GM21528 (cell line): Measurements from ENCODE around the gene STK11IP.

Source experiments
- ATAC-seq: cut with Tn5 transposase; IDR thresholded peaks from one replicate; pipeline ENCODE4 v1.9.1; 2021; ENCODE audit warnings: mild to moderate bottlenecking, moderate library complexity; ENCODE audit not compliant: unreplicated experiment, low FRiP score

Gene STK11IP, protein sequence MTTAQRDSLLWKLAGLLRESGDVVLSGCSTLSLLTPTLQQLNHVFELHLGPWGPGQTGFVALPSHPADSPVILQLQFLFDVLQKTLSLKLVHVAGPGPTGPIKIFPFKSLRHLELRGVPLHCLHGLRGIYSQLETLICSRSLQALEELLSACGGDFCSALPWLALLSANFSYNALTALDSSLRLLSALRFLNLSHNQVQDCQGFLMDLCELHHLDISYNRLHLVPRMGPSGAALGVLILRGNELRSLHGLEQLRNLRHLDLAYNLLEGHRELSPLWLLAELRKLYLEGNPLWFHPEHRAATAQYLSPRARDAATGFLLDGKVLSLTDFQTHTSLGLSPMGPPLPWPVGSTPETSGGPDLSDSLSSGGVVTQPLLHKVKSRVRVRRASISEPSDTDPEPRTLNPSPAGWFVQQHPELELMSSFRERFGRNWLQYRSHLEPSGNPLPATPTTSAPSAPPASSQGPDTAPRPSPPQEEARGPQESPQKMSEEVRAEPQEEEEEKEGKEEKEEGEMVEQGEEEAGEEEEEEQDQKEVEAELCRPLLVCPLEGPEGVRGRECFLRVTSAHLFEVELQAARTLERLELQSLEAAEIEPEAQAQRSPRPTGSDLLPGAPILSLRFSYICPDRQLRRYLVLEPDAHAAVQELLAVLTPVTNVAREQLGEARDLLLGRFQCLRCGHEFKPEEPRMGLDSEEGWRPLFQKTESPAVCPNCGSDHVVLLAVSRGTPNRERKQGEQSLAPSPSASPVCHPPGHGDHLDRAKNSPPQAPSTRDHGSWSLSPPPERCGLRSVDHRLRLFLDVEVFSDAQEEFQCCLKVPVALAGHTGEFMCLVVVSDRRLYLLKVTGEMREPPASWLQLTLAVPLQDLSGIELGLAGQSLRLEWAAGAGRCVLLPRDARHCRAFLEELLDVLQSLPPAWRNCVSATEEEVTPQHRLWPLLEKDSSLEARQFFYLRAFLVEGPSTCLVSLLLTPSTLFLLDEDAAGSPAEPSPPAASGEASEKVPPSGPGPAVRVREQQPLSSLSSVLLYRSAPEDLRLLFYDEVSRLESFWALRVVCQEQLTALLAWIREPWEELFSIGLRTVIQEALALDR

GRCh38 chr2:219597552-219598307 lies at the start of gene STK11IP:
TSS of gene STK11IP (plus strand) at chr2:219597857. CDS start at chr2:219598120, 263 bp downstream.
- peak; percentile 96 for ATAC-seq

- ATAC-seq = no peak
Measured at GRCh38 chr2:219548990-219549389, 48.7 kb upstream of the STK11IP start.

DNA sequence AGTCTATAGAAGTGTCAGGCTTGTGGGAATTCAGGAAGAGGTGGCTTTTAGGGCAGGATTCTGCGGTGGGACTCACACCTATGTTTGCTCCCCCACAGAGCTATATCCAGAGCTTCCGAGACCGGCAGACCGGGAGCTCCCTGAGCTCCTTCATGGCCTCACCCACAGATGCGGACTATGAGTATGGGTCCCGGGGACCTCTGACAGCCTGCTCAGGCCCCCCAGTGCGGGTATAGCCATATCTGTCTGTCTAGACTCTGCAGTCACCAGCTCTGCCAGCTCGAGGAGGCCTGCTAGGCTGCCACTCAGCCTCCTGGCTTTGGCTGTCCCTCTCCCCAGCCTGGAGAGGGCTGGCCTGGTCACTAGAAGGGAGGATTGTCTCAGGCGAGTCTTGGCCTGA lies 48.0 kb upstream of the STK11IP start:
- ATAC-seq = no peak

DNA sequence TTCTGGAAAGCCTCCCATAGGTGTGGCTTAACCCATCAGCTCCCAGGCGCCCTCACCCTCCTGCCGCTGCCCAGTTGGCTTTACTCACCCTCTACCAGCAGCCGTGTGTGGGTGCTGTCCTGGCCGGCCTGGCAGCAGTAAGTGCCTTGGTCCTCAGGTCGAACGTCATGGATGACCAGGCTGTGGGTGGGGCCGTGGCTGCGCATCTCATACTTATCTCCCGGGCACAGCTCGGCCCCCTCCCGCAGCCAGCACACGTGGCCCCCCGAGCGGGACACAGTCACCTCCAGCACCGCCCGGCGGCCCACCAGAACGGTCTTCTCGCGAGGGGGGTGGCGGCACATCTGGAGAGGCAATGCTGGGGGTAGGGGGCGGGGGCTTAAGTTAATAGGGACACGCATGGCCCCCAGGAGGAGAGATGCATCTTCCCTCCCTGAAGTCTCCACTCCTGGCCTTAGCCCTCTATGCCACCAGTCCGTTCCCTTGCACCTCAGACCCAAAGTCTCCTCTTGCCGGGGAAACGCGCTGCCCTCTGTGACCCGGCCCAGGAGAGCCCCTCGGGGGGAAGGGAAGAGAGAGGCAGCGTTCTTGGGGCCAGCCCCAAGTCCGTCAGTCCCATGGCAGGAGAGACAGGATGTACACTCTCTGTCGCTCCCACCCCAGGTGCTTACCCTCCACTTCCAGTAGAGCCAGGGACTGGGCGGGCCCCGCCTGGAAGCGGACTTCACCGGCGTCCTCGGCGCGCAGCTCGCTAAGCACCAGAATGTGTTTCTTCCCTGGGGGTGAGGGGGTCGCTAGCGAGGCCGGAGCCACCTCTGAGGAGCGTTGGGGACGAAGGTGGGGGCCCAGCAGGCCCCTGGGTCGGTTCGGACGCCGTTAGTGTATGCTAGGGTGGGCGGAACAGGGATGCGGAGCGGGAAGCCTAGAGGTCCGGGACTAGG lies 45.9 kb upstream of the STK11IP start:
- no peak for ATAC-seq

- peak; percentile 88 for ATAC-seq
Measured at GRCh38 chr2:219552382-219553167, 45.1 kb upstream of the STK11IP start.

GRCh38 chr2:219553168-219553417 lies 44.6 kb upstream of the STK11IP start:
- ATAC-seq = no peak

DNA sequence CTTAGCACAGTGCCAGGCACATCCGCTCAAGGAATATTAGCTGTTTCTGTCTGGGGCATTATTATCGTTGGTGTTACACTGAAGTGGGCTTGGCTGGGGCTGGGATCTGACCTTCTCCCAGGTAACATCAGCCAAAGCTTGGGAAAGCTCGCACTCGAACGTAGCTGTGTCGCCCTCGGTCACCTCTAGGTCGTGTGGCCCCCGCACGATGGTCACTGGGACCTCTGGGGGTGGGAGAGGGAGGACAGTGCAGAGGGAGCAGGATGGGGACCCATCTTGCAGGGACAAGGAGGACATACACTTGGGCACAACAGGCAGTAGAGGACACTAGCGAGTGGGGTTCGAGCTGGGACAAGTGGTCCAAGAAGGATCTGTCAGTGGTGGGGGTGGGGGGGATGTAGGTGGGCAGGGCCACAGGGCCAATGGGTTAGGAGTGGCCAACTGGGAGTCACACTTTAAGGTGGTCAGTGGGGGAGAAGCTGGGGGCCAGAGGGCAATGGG lies 44.1 kb upstream of the STK11IP start:
- no peak for ATAC-seq

GRCh38 chr2:219554350-219554749 lies 43.3 kb upstream of the STK11IP start:
- ATAC-seq = no peak

GRCh38 chr2:219555956-219556355 lies 41.7 kb upstream of the STK11IP start:
- no peak for ATAC-seq

DNA sequence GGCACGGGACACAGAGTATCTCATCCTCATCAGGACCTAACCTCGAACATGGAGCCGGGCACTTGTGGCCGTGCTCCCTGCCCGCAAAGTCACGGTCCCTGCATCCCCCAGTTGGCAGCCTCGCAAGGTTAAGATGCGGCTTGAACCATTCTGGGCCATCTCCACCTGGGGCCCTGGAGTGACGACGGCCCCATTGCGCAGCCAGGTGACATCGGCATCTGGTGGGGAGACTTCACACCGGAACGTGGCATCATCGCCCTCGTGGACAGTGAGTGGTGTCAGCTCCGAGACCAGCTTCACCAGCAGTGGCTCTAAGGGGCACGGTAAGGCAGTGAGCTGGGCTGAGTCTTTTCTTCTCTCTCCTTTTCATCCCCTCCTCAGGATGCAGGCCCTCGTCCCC lies 41.2 kb upstream of the STK11IP start:
- ATAC-seq = no peak

DNA sequence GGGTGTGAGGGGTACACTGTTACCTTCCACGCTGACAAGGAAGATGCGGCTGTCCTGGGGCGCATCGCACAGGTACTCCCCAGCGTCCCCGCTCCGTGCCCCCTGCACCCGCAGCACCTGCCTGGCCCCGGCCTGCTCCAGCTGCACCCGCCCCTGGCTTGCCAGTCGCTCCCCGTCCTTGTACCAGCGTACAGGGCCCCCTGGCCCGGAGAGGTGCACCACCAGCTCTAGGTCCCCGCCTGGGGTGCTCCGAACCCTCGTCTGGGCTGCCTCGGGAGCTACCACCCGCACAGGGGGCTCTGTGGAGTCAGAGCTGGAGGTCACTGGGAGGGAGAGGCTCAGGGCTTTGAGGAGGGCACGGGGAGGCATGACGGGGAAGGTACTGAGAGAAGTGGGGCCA lies 40.3 kb upstream of the STK11IP start:
- ATAC-seq = no peak

- no peak for ATAC-seq
Measured at GRCh38 chr2:219557791-219558785, 39.6 kb upstream of the STK11IP start.

DNA sequence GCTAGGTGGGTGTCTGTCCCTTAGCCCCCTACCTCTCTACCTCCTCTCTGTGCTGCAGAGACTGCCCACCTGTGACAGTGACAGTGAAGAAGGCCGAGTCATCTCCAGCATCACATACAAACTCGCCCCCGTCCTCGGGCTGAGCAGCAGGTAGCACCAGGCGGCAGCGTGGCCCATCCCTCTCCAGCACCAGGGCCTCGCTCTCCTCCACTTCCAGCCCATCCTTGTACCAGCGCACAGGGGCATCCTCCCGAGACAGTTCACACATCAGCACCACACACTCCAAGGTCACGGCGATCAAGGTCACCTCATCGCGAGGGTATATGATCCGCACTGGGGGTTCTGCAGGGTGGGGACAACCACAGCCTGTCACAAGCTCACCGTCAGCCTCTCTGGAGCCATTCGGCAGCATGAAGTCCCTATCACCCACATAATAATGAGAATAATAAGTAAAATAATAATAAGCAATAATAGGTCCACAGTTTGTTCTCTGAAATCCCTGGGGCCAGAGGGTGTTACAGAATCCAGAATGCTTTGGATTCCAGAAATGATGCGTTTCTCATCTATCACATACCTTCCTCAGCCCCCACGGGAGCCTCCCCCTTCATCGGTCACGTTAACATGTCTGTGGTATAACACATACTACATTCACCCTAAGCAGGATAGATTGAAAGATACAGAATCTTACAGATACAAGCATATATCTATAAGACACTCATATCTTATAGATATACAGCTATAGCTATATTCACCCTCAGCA lies 38.3 kb upstream of the STK11IP start:
- ATAC-seq = no peak

- no peak for ATAC-seq
Measured at GRCh38 chr2:219560037-219560892, 37.4 kb upstream of the STK11IP start.

- no peak for ATAC-seq
Measured at GRCh38 chr2:219560893-219561178, 36.8 kb upstream of the STK11IP start.
